ENCODE results near the gene C11orf71. TPM values are rescaled to one million over a fixed set of nuclear protein-coding genes. Genes with fewer than 3 reads are reported as not detected.

Gene C11orf71
- total RNA-seq, 1 donor from 2014 or later: 10.6 TPM

GRCh38 chr11:114362958-114363357, 37.4 kb downstream of the C11orf71 start:
- H3K4me1 Mint-ChIP-seq (ENCODE audit: low read depth, unreplicated experiment): no peaks in the 10 kb centered on the region
- H3K9me3 Mint-ChIP-seq (ENCODE audit: unreplicated experiment): no peaks in the 10 kb centered on the region
- TF ChIP-seq CTCF (IDR thresholded peaks at IDR 0.05; ENCODE audit: partially characterized antibody, unreplicated experiment): no peak
- H3K27ac Mint-ChIP-seq (ENCODE audit: unreplicated experiment): no peak overlapping the region
- DNase-seq: no peak
- no peaks in the 10 kb centered on the region for H3K27me3 Mint-ChIP-seq (ENCODE audit: unreplicated experiment)
- H3K36me3 Mint-ChIP-seq (ENCODE audit: unreplicated experiment): no peaks in the 10 kb centered on the region
- no peak overlapping the region for H3K4me3 Mint-ChIP-seq (ENCODE audit: unreplicated experiment)

GRCh38 chr11:114362326-114362725, 38.0 kb downstream of the C11orf71 start:
- no peak for DNase-seq
- H3K9me3 Mint-ChIP-seq (ENCODE audit: unreplicated experiment): no peaks in the 10 kb centered on the region
- no peaks in the 10 kb centered on the region for H3K36me3 Mint-ChIP-seq (ENCODE audit: unreplicated experiment)
- no peak overlapping the region for H3K27ac Mint-ChIP-seq (ENCODE audit: unreplicated experiment)
- H3K27me3 Mint-ChIP-seq (ENCODE audit: unreplicated experiment): no peaks in the 10 kb centered on the region
- H3K4me1 Mint-ChIP-seq (ENCODE audit: low read depth, unreplicated experiment): no peaks in the 10 kb centered on the region
- H3K4me3 Mint-ChIP-seq (ENCODE audit: unreplicated experiment): no peak overlapping the region
- TF ChIP-seq CTCF (IDR thresholded peaks at IDR 0.05; ENCODE audit: partially characterized antibody, unreplicated experiment): no peak

GRCh38 chr11:114359342-114359741, 41.0 kb downstream of the C11orf71 start:
- no peaks in the 10 kb centered on the region for H3K27me3 Mint-ChIP-seq (ENCODE audit: unreplicated experiment)
- H3K36me3 Mint-ChIP-seq (ENCODE audit: unreplicated experiment): no peaks in the 10 kb centered on the region
- DNase-seq: no peak
- H3K9me3 Mint-ChIP-seq (ENCODE audit: unreplicated experiment): no peaks in the 10 kb centered on the region
- no peaks in the 10 kb centered on the region for H3K4me1 Mint-ChIP-seq (ENCODE audit: low read depth, unreplicated experiment)
- no peak overlapping the region for H3K27ac Mint-ChIP-seq (ENCODE audit: unreplicated experiment)
- H3K4me3 Mint-ChIP-seq (ENCODE audit: unreplicated experiment): no peak overlapping the region
- TF ChIP-seq CTCF (IDR thresholded peaks at IDR 0.05; ENCODE audit: partially characterized antibody, unreplicated experiment): no peak

- H3K27me3 Mint-ChIP-seq (ENCODE audit: unreplicated experiment): no peaks in the 10 kb centered on the region
- no peak for TF ChIP-seq CTCF (IDR thresholded peaks at IDR 0.05; ENCODE audit: partially characterized antibody, unreplicated experiment)
- no peak overlapping the region for H3K4me3 Mint-ChIP-seq (ENCODE audit: unreplicated experiment)
- no peak for DNase-seq
- H3K27ac Mint-ChIP-seq (ENCODE audit: unreplicated experiment): no peak overlapping the region
- H3K9me3 Mint-ChIP-seq (ENCODE audit: unreplicated experiment): no peaks in the 10 kb centered on the region
- no peaks in the 10 kb centered on the region for H3K36me3 Mint-ChIP-seq (ENCODE audit: unreplicated experiment)
- no peaks in the 10 kb centered on the region for H3K4me1 Mint-ChIP-seq (ENCODE audit: low read depth, unreplicated experiment)
These were observed 41.6 kb downstream of the C11orf71 start for GRCh38 chr11:114358716-114359115.

GRCh38 chr11:114354076-114354475, 46.2 kb downstream of the C11orf71 start:
- Mint-ChIP-seq H3K4me1 (ENCODE audit: low read depth, unreplicated experiment) (no peaks in the 10 kb centered on the region), H3K9me3 (ENCODE audit: unreplicated experiment) (no peaks in the 10 kb centered on the region), H3K36me3 (ENCODE audit: unreplicated experiment) (no peaks in the 10 kb centered on the region), H3K27ac (ENCODE audit: unreplicated experiment) (no peak overlapping the region), H3K27me3 (ENCODE audit: unreplicated experiment) (no peaks in the 10 kb centered on the region), H3K4me3 (ENCODE audit: unreplicated experiment) (peak overlapping the region; percentile 1)
- no peak for TF ChIP-seq CTCF (IDR thresholded peaks at IDR 0.05; ENCODE audit: partially characterized antibody, unreplicated experiment)
- DNase-seq: no peak
